Gastrocnemius medialis (tissue), 4 donors: ENCODE results near the gene NCS1. TPM values are rescaled to one million over a fixed set of nuclear protein-coding genes. Genes with fewer than 3 reads are reported as not detected.

Experiments used
- ATAC-seq, 2 donors: fragments of 150-250 bp; one replicate each; pipeline ENCODE4 v1.9.1; 2016
- DNase-seq, 2 donors: peaks; one replicate each; pipeline ENCODE4 v3.0.0-alpha.2; 2019
- H3K27ac ChIP-seq, 4 donors: fragments of 200-600 bp; sonication (generic); 1 replicate in 1 of 4; 2 replicates in 3 of 4; pipeline ENCODE4 v1.5.1; 2016 to 2018; ENCODE audit warnings: mild to moderate bottlenecking in 2 of 4, moderate library complexity in 1 of 4
- H3K27me3 ChIP-seq, 3 donors: fragments of 200-600 bp; sonication (generic) in 2 of 3; 1 replicate in 1 of 3; 2 replicates in 2 of 3; pipeline versions ENCODE4 v1.5.1 to v1.6.0; 2016 to 2019; ENCODE audit warnings: mild to moderate bottlenecking in 1 of 3, moderate library complexity in 1 of 3
- H3K36me3 ChIP-seq, 2 donors: fragments of 200-600 bp; sonication (generic) in 1 of 2; one replicate each; pipeline ENCODE4 v1.5.1; 2017 to 2018
- H3K4me1 ChIP-seq, 2 donors: fragments of 200-600 bp; sonication (generic) in 1 of 2; one replicate each; pipeline ENCODE4 v1.5.1; 2016 to 2017; ENCODE audit warnings: mild to moderate bottlenecking in 2 of 2
- H3K4me3 ChIP-seq, 4 donors: fragments of 200-600 bp; sonication (generic) in 3 of 4; 1 replicate in 1 of 4; 2 replicates in 3 of 4; pipeline ENCODE4 v1.5.1; 2016 to 2019; ENCODE audit warnings: mild to moderate bottlenecking in 2 of 4
- H3K9me3 ChIP-seq, 3 donors: fragments of 200-600 bp; sonication (generic) in 2 of 3; 1 replicate in 1 of 3; 2 replicates in 2 of 3; pipeline ENCODE4 v1.5.1; 2016 to 2019
- CTCF ChIP-seq, 5 experiments: fragments of 450-650 bp in 3 of 5; fragments of 200-600 bp in 2 of 5; sonication (generic) in 2 of 5; IDR thresholded peaks in 4 of 5; conservative IDR thresholded peaks in 1 of 5; 1 replicate in 4 of 5; 2 replicates in 1 of 5; pipeline ENCODE4 v1.5.1; 2016 to 2019; ENCODE audit warnings: antibody characterized with exemption in 5 of 5, mild to moderate bottlenecking in 3 of 5, moderate library complexity in 3 of 5
- POLR2A ChIP-seq, 2 donors: fragments of 450-650 bp; IDR thresholded peaks; one replicate each; pipeline ENCODE4 v1.6.1; 2017; ENCODE audit warnings: antibody characterized with exemption in 2 of 2, mild to moderate bottlenecking in 2 of 2, moderate library complexity in 2 of 2
- in situ Hi-C, 4 donors: fragments of 200-750 bp; cut with MboI; loops; one replicate each; pipeline versions ENCODE4 v1.15.0 to v1.8.0; 2017; ENCODE audit warnings: low sequenced_read_pairs in 4 of 4
- intact Hi-C: fragments of 100-400 bp; cut with DNase I; formaldehyde crosslinking; loops from one replicate; pipeline ENCODE4 v1.15.1; 2023; ENCODE audit warnings: low total_unique reads
- total RNA-seq, 4 donors: library from RNA; depleted of rRNA; stranded (reverse); fragments of >200 nt; gene quantifications; one replicate each; pipeline versions ENCODE4 v1.1.0 to v1.2.3, GENCODE V29; 2016

The NCS1 gene
- total RNA-seq, 4 donors from 2014 or later, result 2.1 to 4.6 (median 2.5) TPM

DNA sequence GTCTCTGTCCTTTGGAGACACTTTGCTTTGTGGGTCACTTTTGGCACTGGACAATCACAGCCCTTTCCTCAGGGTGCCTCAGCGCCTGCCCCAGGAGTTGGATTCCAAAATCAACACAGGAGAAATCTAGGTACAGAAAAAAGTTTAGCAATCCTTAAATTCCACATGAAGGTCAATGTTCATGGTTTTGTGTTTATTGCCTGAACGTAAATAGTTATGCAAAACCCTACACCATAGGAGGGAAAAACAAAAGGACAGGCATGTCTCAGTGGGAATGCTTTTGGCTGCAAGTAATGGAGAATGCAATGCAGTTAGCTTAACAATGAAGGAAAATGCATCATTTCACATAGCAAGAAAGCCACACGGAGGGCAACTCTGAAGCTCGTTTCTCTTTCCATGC is 86.8 kb downstream of the NCS1 start:
- no peak for TF ChIP-seq CTCF (IDR thresholded peaks at IDR 0.05 in 4 of 5, conservative IDR thresholded peaks at IDR 0.05 in 1 of 5)
- no peak for TF ChIP-seq POLR2A (IDR thresholded peaks at IDR 0.05)
- H3K4me1 ChIP-seq, result peaks cover 0 to 3% of the 10 kb centered on the region in 2 donors
- intact Hi-C loops (no loop called here), in situ Hi-C loops (no loop called here)
- H3K36me3 ChIP-seq, result no peaks in the 10 kb centered on the region
- no peak overlapping the region for H3K27ac ChIP-seq
- DNase-seq (no peak), ATAC-seq (no peak)
- H3K27me3 ChIP-seq, result peaks cover 19 to 32% (median 27%) of the 10 kb centered on the region in 3 donors
- no peaks in the 10 kb centered on the region for H3K9me3 ChIP-seq
- H3K4me3 ChIP-seq, result no peak overlapping the region

- intact Hi-C loops, result loop anchor here (5.0 kb wide), 1 partner anchor 71 kb away; no protein-coding TSS in a partner anchor
- peak; percentile 22 to 63 for ATAC-seq
- in situ Hi-C loops, result no loop called here
Observed at GRCh38 chr9:130260816-130261765, 88.9 kb downstream of the NCS1 start.

DNA sequence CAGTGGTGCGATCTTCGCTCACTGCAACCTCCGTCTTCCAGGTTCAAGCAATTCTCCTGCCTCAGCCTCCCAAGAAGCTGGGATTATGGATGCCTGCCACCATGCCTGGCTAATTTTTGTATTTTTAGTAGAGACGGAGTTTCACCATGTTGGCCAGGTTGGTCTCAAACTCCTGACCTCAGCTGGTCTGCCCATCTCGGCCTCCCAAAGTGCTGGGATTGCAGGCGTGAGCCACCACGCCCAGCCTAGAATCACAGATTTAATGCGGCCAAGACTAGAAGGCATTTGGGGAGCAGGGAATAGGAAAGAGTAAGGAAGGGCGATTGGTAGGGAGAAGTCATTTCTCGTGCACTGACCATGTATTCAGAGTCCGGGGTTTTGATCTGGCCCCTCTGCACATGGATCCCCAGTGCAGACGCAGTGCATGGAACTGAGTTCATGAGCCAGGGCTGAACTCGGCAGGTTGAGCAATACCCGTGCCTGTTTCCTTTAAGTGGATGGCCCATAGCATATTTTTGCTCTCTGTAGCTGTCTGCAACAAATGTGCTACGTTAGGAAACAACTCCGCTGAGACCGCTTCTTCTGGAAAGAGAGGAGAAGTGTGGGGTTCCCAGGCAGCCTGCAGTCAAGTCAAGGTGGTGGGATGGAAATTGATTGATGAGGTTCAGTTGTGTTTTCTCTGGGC is 90.0 kb downstream of the NCS1 start:
- Histone ChIP-seq H3K27ac (peak overlapping the region in 1 of 4 donors; percentile 50), H3K36me3 (no peaks in the 10 kb centered on the region), H3K4me1 (peaks cover 0 to 6% of the 10 kb centered on the region in 2 donors), H3K4me3 (no peak overlapping the region), H3K9me3 (no peaks in the 10 kb centered on the region), H3K27me3 (peaks cover 48 to 57% (median 56%) of the 10 kb centered on the region in 3 donors)
- ATAC-seq (no peak), DNase-seq (no peak)
- in situ Hi-C loops, result no loop called here
- TF ChIP-seq CTCF (IDR thresholded peaks at IDR 0.05 in 4 of 5, conservative IDR thresholded peaks at IDR 0.05 in 1 of 5) (no peak), POLR2A (IDR thresholded peaks at IDR 0.05) (no peak)
- intact Hi-C loops, result loop anchor here (5.0 kb wide), 1 partner anchor 70 kb away; no protein-coding TSS in a partner anchor

More at GRCh38 chr9:130260816-130261765, 88.9 kb downstream of the NCS1 start:
- peak overlapping the region in 3 of 4 donors; percentile 36 to 50 (median 50) for H3K27ac ChIP-seq
- TF ChIP-seq CTCF (IDR thresholded peaks at IDR 0.05 in 4 of 5, conservative IDR thresholded peaks at IDR 0.05 in 1 of 5) (no peak), POLR2A (IDR thresholded peaks at IDR 0.05) (no peak)
- H3K4me1 ChIP-seq, result peaks cover 0 to 6% of the 10 kb centered on the region in 2 donors
- no peaks in the 10 kb centered on the region for H3K9me3 ChIP-seq
- no peak for DNase-seq
- no peaks in the 10 kb centered on the region for H3K36me3 ChIP-seq
- no peak overlapping the region for H3K4me3 ChIP-seq
- peaks cover 37 to 49% (median 45%) of the 10 kb centered on the region in 3 donors for H3K27me3 ChIP-seq

DNA sequence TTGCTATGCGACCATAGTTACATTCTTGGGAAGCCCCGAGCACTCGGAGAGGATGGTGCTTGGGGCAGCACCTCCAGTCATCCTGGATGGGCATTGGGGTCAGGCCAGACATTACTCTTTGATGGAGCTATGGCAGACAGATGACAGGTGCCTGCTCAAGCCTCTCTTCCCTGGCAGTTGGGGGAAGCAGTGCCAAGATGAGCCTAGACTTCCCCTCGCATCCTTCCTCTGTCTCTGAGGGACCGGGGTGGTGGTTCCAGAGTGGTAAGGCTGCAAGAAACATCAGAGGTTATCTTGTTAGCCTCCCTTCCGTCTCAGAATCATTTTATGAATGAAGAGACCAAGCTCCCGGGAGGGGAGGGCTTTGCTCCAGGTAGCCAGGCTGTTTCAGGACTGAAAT is 90.6 kb downstream of the NCS1 start:
- Histone ChIP-seq H3K4me3 (no peak overlapping the region), H3K9me3 (no peaks in the 10 kb centered on the region), H3K36me3 (no peaks in the 10 kb centered on the region), H3K27me3 (peaks cover 54 to 61% (median 56%) of the 10 kb centered on the region in 3 donors), H3K4me1 (peaks cover 0 to 6% of the 10 kb centered on the region in 2 donors), H3K27ac (peak overlapping the region in 1 of 4 donors; percentile 22)
- no peak for TF ChIP-seq POLR2A (IDR thresholded peaks at IDR 0.05)
- no peak for TF ChIP-seq CTCF (IDR thresholded peaks at IDR 0.05 in 4 of 5, conservative IDR thresholded peaks at IDR 0.05 in 1 of 5)
- DNase-seq (no peak), ATAC-seq (no peak)
- in situ Hi-C loops (no loop called here), intact Hi-C loops (loop anchor here (5.0 kb wide), 1 partner anchor 70 kb away; no protein-coding TSS in a partner anchor)
